K562 (cell line): ENCODE measurements around the gene A4GALT. TPM values are rescaled to one million over a fixed set of nuclear protein-coding genes. Genes with fewer than 3 reads are reported as not detected.
"Not testable (repeated sequence)": the region's sequence is repeated elsewhere in the genome, so short reads cannot be mapped to it uniquely, and the experiment has no call there.

Experiments used
- ATAC-seq: fragments of 200-7000 bp; cut with Tn5 transposase; 3 replicates; pipeline ENCODE4 v1.9.1; 2020; ENCODE audit warnings: moderate library complexity
- BruUV-seq: library from RNA; stranded (reverse); fragments of 400-500 nt; replicated peaks from 2 replicates; lab custom pipeline; 2021; lab: Mats Ljungman, UMichigan
- CTCF ChIA-PET: fragments of 300-600 bp; formaldehyde crosslinking; extraction: SDS; loops from one replicate; lab custom pipeline; 2021; ENCODE audit warnings: low intra/inter-chr PET ratio; lab: Yijun Ruan, JAX
- POLR2A ChIA-PET: fragments of 300-600, 350-650 bp; sonication (Branson Sonifier 250); formaldehyde crosslinking; extraction: SDS; loops from one replicate; lab custom pipeline; 2021; ENCODE audit warnings: antibody characterized with exemption, inconsistent platforms; lab: Yijun Ruan, JAX
- DNase-seq, 4 experiments: peaks; one replicate each; pipeline versions ENCODE4 v3.0.0 to v3.0.0-alpha.2; 2011 to 2018; ENCODE audit warnings: low spot score in 3 of 4, mixed read lengths in 3 of 4; ENCODE audit errors: extremely low read depth in 1 of 4
- FAIRE-seq: peaks from 2 replicates; lab custom pipeline; 2011; peaks lifted over from hg19 to GRCh38; lab: Jason Lieb, UNC
- H2AFZ ChIP-seq: 2 replicates; pipeline ENCODE4 v1.6.0; 2011; ENCODE audit warnings: low read depth, low read length, control low read depth, inconsistent platforms
- H3K27ac ChIP-seq: fragments of 200-600 bp; 3 replicates; pipeline ENCODE4 v1.8.0; 2011; ENCODE audit warnings: low read depth, mild to moderate bottlenecking, control low read depth, inconsistent platforms, low read length, moderate library complexity, mixed read lengths; ENCODE audit errors: extremely low read depth
- H3K27me3 ChIP-seq, 2 experiments: fragments of 300-600 bp in 1 of 2; 2 replicates in 1 of 2; 3 replicates in 1 of 2; pipeline versions ENCODE4 v1.6.0 to v1.8.0; 2011; ENCODE audit warnings: inconsistent platforms in 2 of 2, low read length in 2 of 2, mild to moderate bottlenecking in 1 of 2, mixed read lengths in 1 of 2, moderate library complexity in 1 of 2; ENCODE audit not compliant: control insufficient read depth in 2 of 2, insufficient read depth in 2 of 2
- H3K36me3 ChIP-seq: fragments of 300-600 bp; 3 replicates; pipeline ENCODE4 v1.8.0; 2011; ENCODE audit warnings: mild to moderate bottlenecking, low read length, inconsistent platforms; ENCODE audit not compliant: control insufficient read depth, insufficient read depth
- H3K4me1 ChIP-seq, 2 experiments: fragments of 200-600 bp in 1 of 2; replicated peaks in 1 of 2; 2 replicates in 1 of 2; 3 replicates in 1 of 2; pipeline versions ENCODE4 v1.5.1 to v1.8.0; 2011; ENCODE audit warnings: inconsistent platforms in 2 of 2, low read length in 2 of 2, mild to moderate bottlenecking in 1 of 2, mixed read lengths in 1 of 2, moderate library complexity in 1 of 2; ENCODE audit not compliant: control insufficient read depth in 2 of 2, insufficient read depth in 2 of 2
- H3K4me2 ChIP-seq: 2 replicates; pipeline ENCODE4 v1.6.1; 2011; ENCODE audit warnings: low read length, control low read depth, inconsistent platforms, mixed read lengths; ENCODE audit not compliant: insufficient read depth
- H3K4me3 ChIP-seq: fragments of 200-600 bp; sonication (generic), shearing (Covaris generic); 2 replicates; pipeline ENCODE4 v1.5.1; 2016; ENCODE audit warnings: control low read depth, inconsistent platforms
- H3K79me2 ChIP-seq: fragments of 200-600 bp; 3 replicates; pipeline ENCODE4 v1.8.0; 2011; ENCODE audit warnings: low read length, inconsistent platforms; ENCODE audit not compliant: control insufficient read depth, insufficient read depth
- H3K9ac ChIP-seq, 2 experiments: 2 replicates each; pipeline versions ENCODE4 v1.6.0 to v1.6.1; 2011; ENCODE audit warnings: low read depth in 2 of 2, low read length in 2 of 2, control low read depth in 1 of 2, inconsistent platforms in 1 of 2, mild to moderate bottlenecking in 1 of 2, mixed read lengths in 1 of 2; ENCODE audit not compliant: insufficient read depth in 1 of 2
- H3K9me1 ChIP-seq: one replicate; pipeline ENCODE4 v1.6.0; 2011; ENCODE audit warnings: inconsistent platforms, mild to moderate bottlenecking, low read length, moderate library complexity; ENCODE audit not compliant: control insufficient read depth, insufficient read depth
- H3K9me3 ChIP-seq: replicated peaks from 2 replicates; pipeline ENCODE4 v1.5.1; 2011; ENCODE audit warnings: low read depth, low read length, inconsistent platforms; ENCODE audit not compliant: control insufficient read depth, insufficient read depth
- H4K20me1 ChIP-seq: replicated peaks from 2 replicates; pipeline ENCODE4 v1.6.1; 2011; ENCODE audit warnings: low read length, inconsistent platforms, mixed read lengths; ENCODE audit not compliant: control insufficient read depth, insufficient read depth
- WGBS: fragments of 100-300 bp; shearing (Covaris generic); methylation state at CpG from one replicate; pipeline ENCODE4 v1.1.6; 2016; ENCODE audit warnings: low coverage, mixed read lengths; ENCODE audit not compliant: insufficient coverage; ENCODE audit errors: missing lambda C conversion rate; 5-methylcytosine and 5-hydroxymethylcytosine counted together
- in situ Hi-C: fragments of 300-500 bp; cut with MboI; formaldehyde crosslinking; loops from 4 replicates; pipeline ENCODE4 v1.15.0; 2018; ENCODE audit warnings: inconsistent platforms, mixed read lengths
- intact Hi-C: fragments of 100-400 bp; cut with micrococcal nuclease; formaldehyde crosslinking; loops from 2 replicates; pipeline ENCODE4 v1.14.2; 2022
- polyA plus RNA-seq, 8 experiments: library from polyadenylated mRNA; depleted of rRNA in 4 of 8; stranded (reverse) in 5 of 8; unstranded in 3 of 8; fragments of >200 nt; fragmentation: Nextera tagmentation in 2 of 8; fragmentation: Illumina TruSeq in 1 of 8; extraction: Ambion mirVana in 2 of 8; extraction: Trizol in 1 of 8; gene quantifications; 2 replicates each; pipeline versions ENCODE4 v1.2.1 to v1.2.3, GENCODE V29; 2011 to 2014; ENCODE audit warnings: inconsistent platforms in 1 of 8, missing spikeins in 1 of 8
- total RNA-seq, 7 experiments: library from RNA; depleted of rRNA in 6 of 7; stranded (reverse); fragments of >200 nt in 6 of 7; fragmentation: Illumina TruSeq in 2 of 7; extraction: Trizol in 2 of 7; gene quantifications; 2 replicates each; pipeline versions ENCODE4 v1.2.1 to v1.2.3, GENCODE V29; 2011 to 2021; ENCODE audit warnings: low replicate concordance in 1 of 7
- TF ChIP-seq, protein P1 (sequence below): IDR thresholded peaks from 2 replicates; pipeline ENCODE4 v1.6.1; 2016; ENCODE audit warnings: missing genetic modification characterization, missing compliant biosample characterization

The A4GALT gene
- total and polyA plus RNA-seq, 9 of the 15 experiments (the other 6 are each of a cell fraction or from before 2014, with no cell fraction given) = 0.07 to 0.11 TPM; not detected in 7

DNA sequence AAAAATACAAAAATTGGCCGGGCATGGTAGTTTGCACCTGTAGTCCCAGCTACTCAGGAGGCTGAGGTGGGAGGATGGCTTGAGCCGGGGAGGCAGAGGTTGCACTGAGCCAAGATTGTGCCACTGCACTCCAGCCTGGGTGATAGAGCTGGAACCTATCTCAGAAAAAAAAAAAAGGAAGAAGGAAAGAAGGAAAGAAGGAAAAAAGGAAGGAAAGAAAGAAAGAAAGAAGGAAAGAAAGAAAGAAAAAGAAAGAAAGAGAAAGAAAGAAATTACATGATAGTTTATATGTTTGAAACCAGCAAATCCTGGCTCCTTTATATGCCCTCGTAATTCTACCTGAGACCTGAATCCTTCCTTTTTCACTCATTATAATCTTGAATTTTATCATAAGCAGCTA, 54.3 kb downstream of the A4GALT start:
- POLR2A ChIA-PET, H4K20me1 ChIP-seq, H3K36me3 ChIP-seq, CTCF ChIA-PET, ATAC-seq, H2AFZ ChIP-seq, H3K9ac ChIP-seq, in situ Hi-C loops, FAIRE-seq, DNase-seq, H3K4me3 ChIP-seq, H3K4me2 ChIP-seq, H3K9me3 ChIP-seq, BruUV-seq, H3K27ac ChIP-seq, H3K79me2 ChIP-seq, H3K27me3 ChIP-seq, H3K9me1 ChIP-seq, intact Hi-C loops: not testable (repeated sequence)
- H3K4me1 ChIP-seq = peaks cover 0 to 11% of the 10 kb centered on the region in 2 experiments; a peak in 2 of 5 replicates
- 4% methylated on average over 2 of the region's 3 CpGs for WGBS
- TF ChIP-seq, protein P1, sequence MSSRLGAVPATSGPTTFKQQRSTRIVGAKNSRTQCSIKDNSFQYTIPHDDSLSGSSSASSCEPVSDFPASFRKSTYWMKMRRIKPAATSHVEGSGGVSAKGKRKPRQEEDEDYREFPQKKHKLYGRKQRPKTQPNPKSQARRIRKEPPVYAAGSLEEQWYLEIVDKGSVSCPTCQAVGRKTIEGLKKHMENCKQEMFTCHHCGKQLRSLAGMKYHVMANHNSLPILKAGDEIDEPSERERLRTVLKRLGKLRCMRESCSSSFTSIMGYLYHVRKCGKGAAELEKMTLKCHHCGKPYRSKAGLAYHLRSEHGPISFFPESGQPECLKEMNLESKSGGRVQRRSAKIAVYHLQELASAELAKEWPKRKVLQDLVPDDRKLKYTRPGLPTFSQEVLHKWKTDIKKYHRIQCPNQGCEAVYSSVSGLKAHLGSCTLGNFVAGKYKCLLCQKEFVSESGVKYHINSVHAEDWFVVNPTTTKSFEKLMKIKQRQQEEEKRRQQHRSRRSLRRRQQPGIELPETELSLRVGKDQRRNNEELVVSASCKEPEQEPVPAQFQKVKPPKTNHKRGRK (tag) = peak; percentile 64
